NB4 (cell line): ENCODE data around the gene CFAP45.

Source experiments
- DNase-seq: peaks from one replicate; pipeline ENCODE4 v3.0.0; 2010; ENCODE audit warnings: low read depth
- H3K4me3 ChIP-seq: one replicate; pipeline ENCODE4 v1.5.1; 2011; ENCODE audit warnings: mild to moderate bottlenecking, low read depth, low read length, moderate library complexity
- CTCF ChIP-seq: IDR thresholded peaks from one replicate; pipeline ENCODE4 v1.5.1; 2012; ENCODE audit warnings: low read depth, low read length
- MAX ChIP-seq: IDR thresholded peaks from 2 replicates; pipeline ENCODE4 v1.6.1; 2011; ENCODE audit warnings: low read depth, low read length
- MYC ChIP-seq: IDR thresholded peaks from 2 replicates; pipeline ENCODE4 v1.6.1; 2011; ENCODE audit warnings: low read depth, low read length
- POLR2A ChIP-seq: IDR thresholded peaks from 2 replicates; pipeline ENCODE4 v1.6.1; 2011; ENCODE audit warnings: mild to moderate bottlenecking; ENCODE audit not compliant: insufficient read length; ENCODE audit errors: extremely low read depth

CFAP45 gene

GRCh38 chr1:159916242-159917051, 16.5 kb upstream of the CFAP45 start:
- DNase-seq = no peak
- TF ChIP-seq POLR2A (no peak), CTCF (no peak)
- no peak overlapping the region for H3K4me3 ChIP-seq

GRCh38 chr1:159915571-159916241, 15.7 kb upstream of the CFAP45 start:
- H3K4me3 ChIP-seq = no peak overlapping the region
- no peak for DNase-seq
- TF ChIP-seq CTCF = no peak
- TF ChIP-seq MAX = no peak
- TF ChIP-seq MYC = no peak
- no peak for TF ChIP-seq POLR2A

- no peak overlapping the region for H3K4me3 ChIP-seq
- no peak for DNase-seq
- TF ChIP-seq MAX (no peak), MYC (no peak), POLR2A (no peak), CTCF (no peak)
These were observed 14.5 kb upstream of the CFAP45 start for GRCh38 chr1:159914252-159915018.

GRCh38 chr1:159913451-159914192, 13.7 kb upstream of the CFAP45 start:
- TF ChIP-seq CTCF (no peak), MAX (no peak), MYC (no peak), POLR2A (no peak)
- H3K4me3 ChIP-seq = no peak overlapping the region
- no peak for DNase-seq

- TF ChIP-seq CTCF (no peak), MYC (no peak), POLR2A (no peak), MAX (no peak)
- no peak overlapping the region for H3K4me3 ChIP-seq
- peak; percentile 45 for DNase-seq
These were observed 11.5 kb upstream of the CFAP45 start for GRCh38 chr1:159911326-159912070.
